ENCODE data around the gene FAM163A.
"Not testable (repeated sequence)": the region's sequence is repeated elsewhere in the genome, so short reads cannot be mapped to it uniquely, and the experiment has no call there.

The FAM163A gene

GRCh38 chr1:179742717-179743678 is at the start of gene FAM163A:
TSS of gene FAM163A (plus strand) at chr1:179743291. CDS start at chr1:179813098, 69,807 bp downstream.
- DNase-seq (ENCODE audit: low read depth, low spot score), result no peak

- DNase-seq (ENCODE audit: low read depth, low spot score), result not testable (repeated sequence)
Measured at GRCh38 chr1:179694530-179694929, 48.6 kb upstream of the FAM163A start.

GRCh38 chr1:179702946-179703539 is 40.0 kb upstream of the FAM163A start:
- no peak for DNase-seq (ENCODE audit: low read depth, low spot score)

- peak; percentile 34 for DNase-seq (ENCODE audit: low read depth, low spot score)
Measured at GRCh38 chr1:179706339-179706941, 36.7 kb upstream of the FAM163A start.

- DNase-seq (ENCODE audit: low read depth, low spot score), result no peak
Measured at GRCh38 chr1:179707406-179707805, 35.7 kb upstream of the FAM163A start.

- DNase-seq (ENCODE audit: low read depth, low spot score), result no peak
Measured at GRCh38 chr1:179708434-179709195, 34.5 kb upstream of the FAM163A start.

GRCh38 chr1:179709841-179710329 is 33.2 kb upstream of the FAM163A start:
- no peak for DNase-seq (ENCODE audit: low read depth, low spot score)

GRCh38 chr1:179714159-179714558 is 28.9 kb upstream of the FAM163A start:
- DNase-seq (ENCODE audit: low read depth, low spot score), result no peak

- no peak for DNase-seq (ENCODE audit: low read depth, low spot score)
Measured at GRCh38 chr1:179714623-179715022, 28.5 kb upstream of the FAM163A start.

- no peak for DNase-seq (ENCODE audit: low read depth, low spot score)
Measured at GRCh38 chr1:179719272-179719671, 23.8 kb upstream of the FAM163A start.

GRCh38 chr1:179728271-179728670 is 14.8 kb upstream of the FAM163A start:
- no peak for DNase-seq (ENCODE audit: low read depth, low spot score)

- no peak for DNase-seq (ENCODE audit: low read depth, low spot score)
Measured at GRCh38 chr1:179729881-179730280, 13.2 kb upstream of the FAM163A start.

- no peak for DNase-seq (ENCODE audit: low read depth, low spot score)
Measured at GRCh38 chr1:179731643-179732042, 11.4 kb upstream of the FAM163A start.

- DNase-seq (ENCODE audit: low read depth, low spot score), result no peak
Measured at GRCh38 chr1:179742291-179742690, 800 bp upstream of the FAM163A start.

- no peak for DNase-seq (ENCODE audit: low read depth, low spot score)
Measured at GRCh38 chr1:179743679-179744400, 749 bp downstream of the FAM163A start.

- no peak for DNase-seq (ENCODE audit: low read depth, low spot score)
Measured at GRCh38 chr1:179744401-179745130, 1.5 kb downstream of the FAM163A start.

- no peak for DNase-seq (ENCODE audit: low read depth, low spot score)
Measured at GRCh38 chr1:179745131-179745611, 2.1 kb downstream of the FAM163A start.

- no peak for DNase-seq (ENCODE audit: low read depth, low spot score)
Measured at GRCh38 chr1:179745743-179746142, 2.7 kb downstream of the FAM163A start.

- DNase-seq (ENCODE audit: low read depth, low spot score), result no peak
Measured at GRCh38 chr1:179747611-179748010, 4.5 kb downstream of the FAM163A start.

GRCh38 chr1:179748772-179749171 is 5.7 kb downstream of the FAM163A start:
- DNase-seq (ENCODE audit: low read depth, low spot score), result no peak
